GM21786 (cell line): Measurements from ENCODE around the gene TNS2.

Source experiments
- ATAC-seq: cut with Tn5 transposase; IDR thresholded peaks from one replicate; pipeline ENCODE4 v1.9.1; 2021; ENCODE audit not compliant: unreplicated experiment

The TNS2 gene

GRCh38 chr12:53068811-53069585 lies 19.1 kb downstream of the TNS2 start:
- ATAC-seq = no peak

- ATAC-seq = no peak
Observed at GRCh38 chr12:53069621-53070410, 20.0 kb downstream of the TNS2 start.

- ATAC-seq = no peak
Observed at GRCh38 chr12:53070877-53071492, 21.1 kb downstream of the TNS2 start.

- ATAC-seq = no peak
Observed at GRCh38 chr12:53071591-53072551, 22.0 kb downstream of the TNS2 start.

GRCh38 chr12:53073881-53074280 lies 24.0 kb downstream of the TNS2 start:
- no peak for ATAC-seq

- ATAC-seq = no peak
Observed at GRCh38 chr12:53074283-53074998, 24.6 kb downstream of the TNS2 start.

GRCh38 chr12:53074999-53075370 lies 25.1 kb downstream of the TNS2 start:
- ATAC-seq = no peak

- ATAC-seq = no peak
Observed at GRCh38 chr12:53076461-53076860, 26.6 kb downstream of the TNS2 start.

- no peak for ATAC-seq
Observed at GRCh38 chr12:53077030-53077429, 27.2 kb downstream of the TNS2 start.

- ATAC-seq = peak; percentile 16
Observed at GRCh38 chr12:53078425-53079225, 28.8 kb downstream of the TNS2 start.

GRCh38 chr12:53079226-53080117 lies 29.6 kb downstream of the TNS2 start, which contains the start of gene SPRYD3:
SPRYD3 (minus strand) TSS chr12:53079390; CDS start chr12:53079333, 57 bp downstream.
- ATAC-seq = peak; percentile 96

GRCh38 chr12:53082637-53083175 lies 32.8 kb downstream of the TNS2 start:
- no peak for ATAC-seq

GRCh38 chr12:53086361-53086760 lies 36.5 kb downstream of the TNS2 start:
- no peak for ATAC-seq

- no peak for ATAC-seq
Observed at GRCh38 chr12:53090105-53090504, 40.2 kb downstream of the TNS2 start.

GRCh38 chr12:53090554-53090953 lies 40.7 kb downstream of the TNS2 start:
- no peak for ATAC-seq

GRCh38 chr12:53091756-53092155 lies 41.9 kb downstream of the TNS2 start:
- no peak for ATAC-seq

- no peak for ATAC-seq
Observed at GRCh38 chr12:53093777-53094393, 44.0 kb downstream of the TNS2 start.
